HG03378 (cell line): ENCODE data around the gene ELAVL2.

Source experiments
- ATAC-seq: cut with Tn5 transposase; IDR thresholded peaks from one replicate; pipeline ENCODE4 v1.9.1; 2021; ENCODE audit warnings: mild to moderate bottlenecking, moderate library complexity; ENCODE audit not compliant: unreplicated experiment

ELAVL2 gene

DNA sequence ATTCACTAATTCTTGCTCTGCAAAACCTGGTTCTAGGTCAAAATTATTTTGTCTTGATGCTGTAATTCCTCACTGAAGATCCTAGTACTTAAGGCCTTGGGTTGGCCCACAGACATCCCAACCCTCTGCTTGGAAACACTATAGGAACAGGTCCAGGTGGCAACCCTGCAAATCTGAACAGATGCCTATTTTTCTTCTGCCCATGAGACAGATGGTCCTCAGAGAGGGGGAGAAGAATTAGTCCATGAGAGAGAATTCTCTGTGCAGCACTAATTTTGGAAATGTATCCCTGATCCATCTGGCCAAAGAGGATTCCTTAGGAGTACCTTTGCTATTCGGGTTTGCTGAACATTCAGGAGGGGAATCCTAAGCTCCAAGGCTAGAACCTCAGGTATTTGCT lies 156.3 kb downstream of the ELAVL2 start:
- no peak for ATAC-seq

DNA sequence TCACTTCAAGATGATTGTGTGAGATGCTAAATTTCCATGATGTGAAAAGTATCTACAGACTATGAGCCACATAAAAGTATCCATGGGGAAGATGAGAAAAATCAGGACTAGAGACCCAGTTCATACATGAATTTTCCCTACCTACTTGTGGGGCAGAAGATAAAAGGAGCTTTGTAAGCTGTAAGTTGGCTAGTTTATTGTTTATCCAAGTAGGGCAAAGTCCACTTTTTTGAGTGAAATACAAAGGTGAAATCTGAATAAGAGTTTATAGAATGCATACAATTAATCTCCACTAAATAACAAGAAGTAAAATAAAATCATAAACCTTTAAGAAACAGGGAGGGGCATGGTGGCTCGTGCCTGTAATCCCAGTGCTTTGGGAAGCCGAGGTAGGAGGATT lies 160.4 kb downstream of the ELAVL2 start:
- ATAC-seq: no peak

DNA sequence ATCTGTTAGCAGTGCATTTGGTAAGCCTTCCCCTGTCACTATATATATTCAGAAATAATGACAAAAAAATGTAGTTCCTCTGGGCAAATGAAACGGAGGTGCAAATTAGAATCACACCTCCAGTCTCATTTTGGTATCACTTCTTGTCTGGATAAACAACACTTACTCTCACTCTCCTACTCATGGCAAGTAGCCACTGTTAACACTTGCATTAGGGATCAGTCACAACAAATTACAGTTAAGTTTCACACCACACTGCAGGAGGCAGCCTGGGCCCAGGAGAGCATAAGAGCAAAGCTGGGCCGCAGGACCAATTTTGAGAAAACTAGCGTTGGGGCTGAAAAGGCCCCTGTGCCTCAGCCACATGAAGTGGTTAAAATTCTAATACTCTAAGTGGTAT lies 161.0 kb downstream of the ELAVL2 start:
- ATAC-seq: no peak

DNA sequence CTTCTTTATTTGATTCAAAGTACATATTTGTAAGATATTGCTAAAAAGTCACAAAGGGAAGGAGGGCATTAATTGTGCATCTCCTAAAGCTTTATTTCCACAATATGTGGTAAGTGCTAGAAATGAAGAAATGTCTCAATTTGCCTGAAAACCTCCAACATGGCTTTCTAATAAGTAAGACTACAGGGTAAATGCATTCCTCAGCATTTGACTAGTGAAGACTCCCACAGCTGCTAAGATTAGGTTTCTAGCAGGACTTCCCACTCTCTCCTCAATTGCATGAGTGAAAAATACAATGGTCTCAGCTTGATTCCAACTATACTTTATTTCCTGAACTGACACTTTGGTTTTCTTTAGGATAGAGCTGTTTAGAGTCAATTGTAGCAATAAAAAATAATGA lies 162.1 kb downstream of the ELAVL2 start:
- no peak for ATAC-seq

DNA sequence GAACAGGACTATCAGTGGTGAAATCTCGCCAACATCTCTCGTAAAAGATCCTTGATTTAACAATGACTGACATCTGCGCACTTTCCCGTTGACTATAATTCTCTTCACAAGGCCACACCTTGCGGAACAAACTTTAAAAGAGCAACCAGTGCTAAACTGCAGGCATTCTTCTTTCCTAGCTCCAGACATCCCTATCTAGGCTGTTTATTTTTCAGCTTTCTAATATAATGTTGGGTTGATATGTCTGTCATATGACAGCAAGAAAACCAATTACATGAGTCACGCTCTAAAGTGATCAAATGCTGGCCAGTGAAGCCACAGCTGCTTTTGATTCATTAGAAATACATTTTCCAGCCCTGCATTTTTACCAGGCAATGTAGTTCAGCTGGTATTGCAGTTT lies 162.5 kb downstream of the ELAVL2 start:
- ATAC-seq: no peak

DNA sequence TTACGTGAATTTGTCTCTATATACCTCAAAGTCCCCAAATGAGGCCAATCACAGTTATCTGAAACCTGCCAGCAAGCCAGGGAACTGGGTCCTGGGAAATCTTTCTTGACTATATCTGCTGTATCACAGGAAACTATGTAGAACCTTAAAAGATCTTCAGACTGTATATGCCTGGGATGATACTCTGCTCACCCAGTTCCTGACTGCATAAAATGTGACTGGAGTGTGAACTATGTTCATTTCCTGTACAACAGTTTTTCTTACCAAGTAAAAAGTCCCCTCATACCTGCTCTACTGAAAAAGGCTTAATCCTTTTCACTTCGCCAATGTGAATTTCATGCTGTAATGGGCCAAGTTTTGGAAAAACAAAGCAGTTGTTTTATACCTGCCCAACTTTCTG lies 162.9 kb downstream of the ELAVL2 start:
- no peak for ATAC-seq

DNA sequence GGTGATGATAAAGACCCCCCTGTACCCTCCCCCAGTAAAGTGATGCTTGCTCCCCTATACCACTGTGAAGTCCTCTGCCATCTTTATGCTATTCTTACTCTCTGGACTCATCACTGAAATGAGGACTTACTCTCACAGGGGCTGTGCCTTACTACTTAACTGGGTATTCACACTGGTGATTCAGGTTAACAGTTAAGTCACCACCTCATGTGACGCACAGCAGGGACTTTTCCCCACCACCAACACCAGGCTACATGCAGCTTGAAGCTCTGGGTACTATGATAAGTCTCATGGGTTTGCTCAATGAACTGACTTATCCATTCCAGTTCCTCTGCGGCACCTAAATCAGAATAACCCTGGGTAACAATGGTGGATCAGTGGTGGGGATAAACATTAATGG lies 163.7 kb downstream of the ELAVL2 start:
- ATAC-seq: no peak

DNA sequence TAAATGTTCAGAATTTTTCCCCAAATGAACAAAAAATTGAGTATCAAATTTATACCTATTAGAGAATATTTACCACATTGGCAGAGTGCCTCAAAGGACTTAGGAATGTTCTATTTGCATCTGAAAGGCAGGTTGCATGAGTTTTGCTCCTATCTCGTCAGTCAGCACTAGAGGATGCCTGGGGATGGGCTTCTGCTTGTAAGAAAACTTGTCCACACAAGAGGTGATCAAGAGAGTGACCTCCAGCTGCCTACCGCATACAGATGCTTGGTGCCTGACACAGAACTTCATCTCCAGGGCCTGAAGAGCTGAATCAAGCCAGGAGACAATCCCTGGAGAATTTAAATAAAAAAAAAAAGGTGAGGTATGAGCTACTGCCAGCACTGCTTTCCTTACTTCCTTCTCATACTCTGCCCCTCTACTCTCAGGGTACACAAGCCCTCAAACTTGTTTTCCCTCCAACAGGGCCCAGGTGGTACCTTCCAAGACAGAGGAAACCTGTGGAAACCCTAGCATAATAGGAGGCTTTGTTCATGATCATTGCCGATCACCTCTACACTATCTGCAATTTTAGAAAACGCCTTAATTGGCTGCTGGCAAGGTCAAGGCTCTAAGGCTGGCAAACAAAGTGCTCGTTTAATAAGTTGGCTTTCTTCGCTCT lies 166.6 kb downstream of the ELAVL2 start:
- ATAC-seq: no peak

DNA sequence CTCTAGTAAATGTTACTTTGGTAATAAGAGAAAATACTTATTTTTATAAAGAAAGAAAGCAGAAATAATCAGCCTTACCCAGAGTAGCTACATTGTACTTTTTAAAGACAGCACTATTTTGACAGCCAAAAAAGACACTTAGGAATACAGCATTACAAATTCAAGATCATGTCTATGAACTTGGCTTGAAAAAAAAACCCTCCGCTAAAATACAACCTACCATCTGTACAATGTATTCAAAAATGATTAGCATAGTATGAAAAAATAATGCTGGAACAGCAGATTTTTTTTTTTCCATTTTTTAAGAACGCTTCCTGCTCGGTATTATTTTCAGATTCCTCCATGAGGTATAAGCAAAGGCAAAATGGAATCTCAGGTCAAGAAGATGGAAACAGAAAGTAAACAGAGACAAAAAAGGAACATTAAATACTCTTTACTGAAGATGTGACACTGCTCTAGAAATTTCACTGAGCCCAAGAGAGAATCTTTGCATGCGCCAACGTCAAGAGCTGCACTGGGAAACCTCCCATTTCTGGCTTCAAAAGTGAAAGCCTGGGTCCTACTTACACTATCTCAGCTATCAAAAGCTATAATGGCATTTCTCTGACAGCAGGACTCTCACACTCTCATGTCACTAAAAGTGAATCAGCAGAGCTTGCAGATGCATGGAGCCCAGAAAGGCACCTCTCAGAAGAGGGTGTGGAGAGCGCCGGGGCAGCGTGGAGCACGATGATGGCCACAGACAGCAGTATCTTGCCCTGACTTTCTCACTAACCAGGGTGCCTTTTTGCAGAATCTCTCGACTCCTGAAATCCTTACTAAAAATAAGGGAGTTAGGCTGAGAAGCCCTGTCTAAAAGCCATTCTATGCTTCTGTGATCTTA lies 167.4 kb downstream of the ELAVL2 start:
- ATAC-seq: no peak

DNA sequence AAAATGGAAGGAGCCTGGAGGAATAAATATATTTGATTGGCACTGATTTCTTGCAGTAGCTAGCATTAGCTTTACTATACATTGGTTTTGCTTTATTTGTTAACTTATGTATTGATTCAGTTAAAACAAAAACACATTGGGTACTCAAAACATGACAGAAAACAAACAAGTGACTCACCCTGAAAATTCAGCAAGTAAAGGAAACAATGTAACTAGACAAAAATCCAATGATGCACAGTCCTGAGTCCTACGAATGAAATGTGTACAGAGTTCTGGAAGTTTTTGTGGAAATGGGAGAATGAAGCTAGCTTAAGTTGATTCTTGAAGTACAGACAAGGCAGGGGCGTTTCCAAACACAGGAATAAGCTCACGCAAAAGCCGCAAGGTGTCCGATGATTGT lies 175.0 kb downstream of the ELAVL2 start:
- ATAC-seq: no peak

DNA sequence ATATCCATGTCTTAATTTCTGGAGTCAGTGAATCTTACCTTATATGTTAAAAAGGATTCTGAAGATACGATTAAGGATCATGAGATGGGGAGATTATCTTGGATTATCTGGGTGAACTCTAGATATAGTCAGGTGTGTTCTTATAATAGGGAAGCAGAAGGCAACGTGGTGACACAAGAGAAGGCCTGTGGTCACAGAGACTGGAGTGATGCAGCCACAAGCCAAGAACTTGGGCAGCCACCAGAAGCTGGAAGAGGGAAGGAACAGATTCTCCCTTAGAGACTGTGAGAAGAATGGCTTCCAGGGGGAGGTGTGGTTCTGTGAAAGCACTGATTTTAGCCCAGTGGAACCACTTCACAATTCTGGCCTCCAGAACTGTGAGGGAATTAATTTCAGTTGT lies 177.4 kb downstream of the ELAVL2 start:
- ATAC-seq: no peak

DNA sequence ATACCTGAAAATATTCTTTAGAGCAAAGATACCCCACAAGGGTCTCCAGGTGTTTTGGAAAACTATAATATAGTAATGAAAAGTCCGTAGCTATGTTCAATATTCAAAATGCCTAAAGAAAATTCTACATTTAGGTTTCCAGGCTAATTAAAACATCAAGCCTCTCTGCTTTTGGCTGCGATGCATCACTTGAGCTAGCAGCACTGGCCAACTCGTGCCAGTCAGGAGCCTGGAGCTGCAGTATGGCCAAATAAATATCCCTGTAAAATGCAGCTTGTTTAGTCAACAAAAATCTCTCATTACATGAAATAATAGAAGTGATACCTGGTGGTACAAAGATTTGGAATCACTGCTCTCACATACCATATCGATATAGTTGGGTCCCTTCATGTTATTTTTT lies 181.1 kb downstream of the ELAVL2 start:
- ATAC-seq: no peak

DNA sequence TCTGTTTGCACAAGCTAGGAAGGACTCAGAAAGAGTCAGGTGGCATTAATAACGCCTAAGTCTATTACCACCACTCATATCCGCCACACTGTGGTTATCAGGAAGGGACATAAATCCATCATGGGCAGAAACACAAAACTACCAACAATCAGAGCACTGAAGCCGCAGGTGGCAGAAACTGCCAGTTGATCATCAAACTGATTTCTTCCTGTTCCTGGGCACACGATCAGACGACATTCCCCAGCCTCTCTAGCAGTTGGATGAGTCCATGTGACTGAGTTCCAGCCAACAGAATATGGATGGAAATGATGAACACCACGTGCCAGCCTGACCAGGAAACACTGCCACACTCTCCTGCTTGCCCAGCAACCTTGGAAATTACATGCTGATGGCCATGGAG lies 181.7 kb downstream of the ELAVL2 start:
- ATAC-seq: no peak

DNA sequence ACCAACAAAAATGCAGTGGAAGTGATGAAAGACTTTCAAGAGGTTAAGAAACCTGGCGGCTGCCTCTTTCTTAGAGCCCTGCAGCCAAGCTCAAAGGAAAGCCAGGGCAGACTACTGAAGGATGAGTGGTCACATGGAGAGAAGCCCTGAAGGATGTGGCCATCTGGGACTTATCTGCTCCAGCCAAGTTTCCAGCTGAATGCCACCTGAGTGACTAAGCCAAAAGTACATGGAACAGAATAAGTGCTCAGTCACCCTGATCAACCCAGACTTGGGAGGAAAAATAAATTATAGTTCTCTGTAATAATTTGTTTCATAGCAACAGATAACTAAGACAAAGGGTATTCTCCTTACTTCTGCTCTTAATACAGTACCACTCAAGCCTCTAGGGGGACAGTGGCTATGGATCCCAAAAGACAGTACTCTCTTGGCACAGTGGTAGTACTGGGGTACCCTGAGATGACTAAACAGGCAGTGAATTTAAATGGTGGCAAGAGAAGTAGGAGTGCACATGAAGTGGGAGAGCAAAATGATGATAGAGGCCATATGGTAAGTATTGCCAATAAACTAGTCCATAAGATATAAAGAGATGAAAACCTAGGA lies 182.3 kb downstream of the ELAVL2 start:
- ATAC-seq: no peak
